Lower leg skin (tissue), 4 donors: ENCODE data around the gene EIF3CL. TPM values are rescaled to one million over a fixed set of nuclear protein-coding genes. Genes with fewer than 3 reads are reported as not detected.
"Not testable (repeated sequence)": the region's sequence is repeated elsewhere in the genome, so short reads cannot be mapped to it uniquely, and the experiment has no call there.

Experiments
- DNase-seq, 2 donors: peaks; one replicate each; pipeline ENCODE4 v3.0.0-alpha.2; 2019; ENCODE audit warnings: low spot score in 2 of 2
- H3K4me3 ChIP-seq: fragments of 200-600 bp; sonication (generic); 2 replicates; pipeline ENCODE4 v1.5.1; 2017; ENCODE audit warnings: mild to moderate bottlenecking, low read depth; ENCODE audit not compliant: poor library complexity, severe bottlenecking
- WGBS, 2 donors: methylation state at CpG; one replicate each; pipeline ENCODE4 v1.1.5; 2018; 5-methylcytosine and 5-hydroxymethylcytosine counted together
- intact Hi-C: fragments of 100-400 bp; cut with DNase I; formaldehyde crosslinking; loops from one replicate; pipeline ENCODE4 v1.15.0; 2023; ENCODE audit warnings: low total_unique reads
- total RNA-seq, 4 donors: library from RNA; depleted of rRNA; stranded (reverse); fragments of >200 nt; gene quantifications; one replicate each; pipeline ENCODE4 v1.1.0, GENCODE V29; 2016

Gene EIF3CL
- total RNA-seq, 4 donors from 2014 or later, result 141 to 285 (median 156) TPM

DNA sequence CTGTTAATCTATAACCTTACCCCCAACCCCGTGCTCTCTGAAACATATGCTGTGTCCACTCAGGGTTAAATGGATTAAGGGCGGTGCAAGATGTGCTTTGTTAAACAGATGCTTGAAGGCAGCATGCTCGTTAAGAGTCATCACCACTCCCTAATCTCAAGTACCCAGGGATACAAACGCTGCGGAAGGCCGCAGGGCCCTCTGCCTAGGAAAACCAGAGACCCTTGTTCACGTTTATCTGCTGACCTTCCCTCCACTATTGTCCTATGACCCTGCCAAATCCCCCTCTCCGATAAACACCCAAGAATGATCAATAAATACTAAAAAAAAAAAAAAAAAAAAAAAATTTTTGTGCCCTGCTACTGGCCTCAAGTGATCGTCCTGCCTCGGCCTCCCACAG lies 25.8 kb downstream of the EIF3CL start:
- WGBS, 2 donors, result 83 to 92% methylated on average over 7 to 9 of the region's 10 CpGs
- H3K4me3 ChIP-seq, intact Hi-C loops, DNase-seq: not testable (repeated sequence)

DNA sequence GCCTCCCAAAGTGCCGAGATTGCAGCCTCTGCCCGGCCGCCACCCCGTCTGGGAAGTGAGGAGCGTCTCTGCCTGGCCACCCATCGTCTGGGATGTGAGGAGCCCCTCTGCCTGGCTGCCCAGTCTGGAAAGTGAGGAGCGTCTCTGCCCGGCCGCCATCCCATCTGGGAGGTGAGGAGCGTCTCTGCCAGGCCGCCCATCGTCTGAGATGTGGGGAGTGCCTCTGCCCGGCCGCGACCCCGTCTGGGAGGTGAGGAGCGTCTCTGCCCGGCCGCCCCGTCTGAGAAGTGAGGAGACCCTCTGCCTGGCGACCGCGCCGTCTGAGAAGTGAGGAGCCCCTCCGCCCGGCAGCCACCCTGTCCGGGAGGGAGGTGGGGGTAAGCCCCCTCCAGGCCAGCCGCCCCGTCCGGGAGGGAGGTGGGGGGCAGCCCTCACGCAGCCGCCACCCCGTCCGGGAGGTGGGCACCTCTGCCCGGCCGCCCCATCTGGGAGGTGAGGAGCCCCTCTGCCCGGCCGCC lies 26.5 kb downstream of the EIF3CL start:
- whole genome bisulfite sequencing, 2 donors, result 91 to 93% methylated on average over 9 to 21 of the region's 38 CpGs
- intact Hi-C loops, DNase-seq, H3K4me3 ChIP-seq: not testable (repeated sequence)

DNA sequence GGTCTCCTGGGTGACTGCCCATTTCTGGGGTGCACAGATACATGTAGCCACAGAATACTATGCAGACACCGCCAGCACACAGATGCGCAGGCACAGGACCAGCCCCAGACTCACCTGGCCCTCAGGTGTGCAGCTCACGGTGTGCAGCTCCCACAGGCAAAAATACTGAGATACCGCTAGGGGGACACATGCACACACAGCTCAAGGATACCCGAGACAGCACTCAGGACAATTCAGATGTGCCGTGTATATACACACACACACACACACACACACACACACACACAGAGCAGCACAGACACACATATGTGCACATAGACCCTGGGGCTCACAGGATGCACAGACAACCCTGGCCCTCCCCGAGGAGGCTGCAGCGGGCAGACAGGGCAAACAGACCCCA lies 28.5 kb downstream of the EIF3CL start:
- H3K4me3 ChIP-seq, DNase-seq, intact Hi-C loops: not testable (repeated sequence)
- WGBS, 2 donors, result no CpG with 5 or more reads among the region's 8 CpGs

DNA sequence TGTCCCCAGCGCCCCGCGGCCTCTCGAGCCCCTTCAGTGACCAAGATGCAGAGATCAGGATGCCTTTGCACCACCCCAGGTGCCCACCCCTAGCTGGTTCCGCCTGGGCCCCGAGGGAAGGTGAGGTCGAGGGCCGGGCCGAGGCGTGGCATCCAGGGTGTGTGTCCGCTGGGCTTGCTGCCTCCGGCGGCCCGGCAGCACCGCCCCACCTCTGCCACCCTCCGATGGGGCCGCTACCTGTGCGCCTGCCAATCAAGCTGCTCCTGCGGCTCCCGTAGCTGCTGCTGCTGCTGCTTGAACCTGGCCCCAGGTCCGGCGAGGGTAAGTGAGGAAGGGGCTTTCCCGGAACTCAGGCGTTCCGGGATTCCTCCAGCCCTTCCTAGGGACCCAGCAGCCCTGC lies 29.4 kb downstream of the EIF3CL start:
- intact Hi-C loops, DNase-seq: not testable (repeated sequence)
- WGBS, 2 donors, result 0% methylated on average over 2 to 9 of the region's 25 CpGs

DNA sequence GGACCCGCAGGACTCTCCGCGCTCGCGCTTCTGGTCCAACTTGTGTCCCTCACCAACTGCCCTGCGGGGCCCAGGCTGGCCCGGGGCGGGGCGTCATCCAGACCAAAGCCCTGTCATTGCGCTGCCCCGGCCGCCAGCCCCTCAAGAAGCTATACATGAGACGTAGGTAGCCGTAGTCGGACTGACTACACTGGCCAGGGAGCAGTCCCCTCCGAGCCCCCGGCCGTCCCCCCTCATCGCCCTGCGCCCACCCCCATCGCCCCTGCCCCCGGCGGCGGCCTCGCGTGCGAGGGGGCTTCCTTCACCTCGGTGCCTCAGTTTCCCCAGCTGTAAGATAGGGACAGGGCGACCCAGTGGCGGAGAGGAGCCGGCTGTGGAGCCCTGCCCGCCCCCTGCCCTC lies 35.7 kb downstream of the EIF3CL start:
- intact Hi-C loops, H3K4me3 ChIP-seq: not testable (repeated sequence)
- 19% methylated on average over 22 of the region's 32 CpGs; no CpG with 5 or more reads in 1 of the 2 donors for WGBS, 2 donors
- peak in 1 of 2 donors; percentile 69 for DNase-seq

More for the DNA sequence above, 29.4 kb downstream of the EIF3CL start:
- not testable (repeated sequence) for H3K4me3 ChIP-seq

DNA sequence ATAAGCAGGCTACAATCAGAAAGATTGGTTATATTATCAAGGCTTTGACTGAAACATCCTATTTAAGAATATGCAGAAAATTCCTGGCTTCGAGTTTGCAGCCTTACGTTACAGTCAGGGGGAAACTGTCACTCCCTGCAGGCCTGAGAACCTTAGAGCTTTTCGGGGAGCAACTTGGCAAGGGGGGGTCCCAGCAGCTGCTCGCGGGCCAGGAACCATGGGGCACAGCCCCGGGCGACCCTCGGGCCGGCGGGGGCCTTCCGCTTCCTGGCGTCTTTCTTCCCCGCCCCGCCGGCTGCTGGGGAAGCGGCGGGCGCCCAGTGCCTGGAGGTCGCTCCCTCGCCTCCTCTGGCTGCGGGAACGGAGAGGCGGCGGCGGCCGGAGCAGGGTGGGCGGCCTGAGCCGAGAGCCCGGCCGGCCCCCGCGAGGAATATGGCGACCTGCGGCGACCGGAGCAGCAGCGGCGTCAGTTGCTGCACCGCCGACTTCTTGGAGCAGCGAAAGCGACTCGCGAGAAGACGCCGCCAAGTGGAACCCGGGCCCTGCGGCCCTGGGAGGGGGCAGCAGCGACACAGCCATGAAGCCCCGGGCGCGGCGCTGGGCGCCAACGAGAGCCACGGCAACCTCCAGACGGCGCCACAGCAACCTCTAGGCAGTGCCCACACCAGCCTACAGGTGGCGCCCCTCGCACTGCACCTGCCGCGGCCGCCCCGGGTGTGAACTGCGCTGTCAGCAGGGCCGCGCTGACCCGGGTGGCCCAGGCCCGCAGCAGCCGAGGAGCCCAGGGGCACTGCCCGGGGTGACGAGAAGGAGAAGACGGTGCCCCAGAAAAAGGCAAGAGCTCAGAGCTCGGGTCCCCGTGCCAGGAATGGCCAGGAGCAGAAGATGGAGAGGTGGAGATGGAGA lies 39.1 kb downstream of the EIF3CL start:
- H3K4me3 ChIP-seq, intact Hi-C loops, DNase-seq: not testable (repeated sequence)
- WGBS, 2 donors, result 1% methylated on average over 13 of the region's 75 CpGs; no CpG with 5 or more reads in 1 of the 2 donors

DNA sequence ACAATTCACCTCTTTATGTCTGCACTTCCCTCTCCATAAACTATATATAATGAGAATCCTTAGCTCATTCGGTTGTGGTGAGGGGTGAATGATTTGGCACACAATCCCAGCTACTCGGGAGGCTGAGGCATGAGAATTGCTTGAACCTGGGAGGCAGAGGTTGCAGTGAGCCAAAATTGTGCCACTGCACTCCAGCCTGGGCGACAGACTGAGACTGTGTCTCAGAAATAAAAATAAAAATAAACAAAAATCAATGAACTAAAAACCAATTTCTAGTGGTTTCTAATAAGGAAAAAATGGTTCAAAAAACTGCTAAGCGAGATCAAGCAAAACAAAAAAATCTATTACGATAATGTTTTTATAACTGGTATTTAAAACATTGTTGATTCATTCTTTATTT lies 40.2 kb downstream of the EIF3CL start, which contains the start of gene NPIPB6:
Gene NPIPB6, minus strand, starts transcription at position 101 of the 400 bp plus-strand sequence. CDS start 686 bp downstream, outside the sequence.
- WGBS, 2 donors, result no CpG with 5 or more reads among the region's 5 CpGs
- H3K4me3 ChIP-seq, DNase-seq, intact Hi-C loops: not testable (repeated sequence)

DNA sequence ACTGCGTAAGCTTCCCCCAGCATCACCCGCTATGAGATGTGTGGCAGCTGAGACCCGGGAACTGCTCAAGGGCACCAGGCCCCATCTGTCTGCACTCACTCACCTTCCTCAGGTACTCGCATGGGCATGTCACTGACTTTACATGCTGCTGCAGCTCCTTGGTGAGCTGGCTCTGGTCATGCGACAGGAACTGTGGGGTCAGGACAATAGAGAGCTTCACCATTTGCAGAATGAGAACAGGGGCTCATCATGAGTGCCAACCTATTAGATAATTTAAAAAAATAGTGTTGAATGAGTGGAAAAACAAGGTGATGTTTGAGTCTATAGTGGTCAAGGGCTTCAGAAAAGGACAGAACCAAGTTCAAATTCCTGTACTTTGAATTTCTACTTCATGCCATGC lies 41.0 kb downstream of the EIF3CL start:
- 69% methylated on average over 1 of the region's 5 CpGs; no CpG with 5 or more reads in 1 of the 2 donors for WGBS, 2 donors
- intact Hi-C loops, DNase-seq, H3K4me3 ChIP-seq: not testable (repeated sequence)

DNA sequence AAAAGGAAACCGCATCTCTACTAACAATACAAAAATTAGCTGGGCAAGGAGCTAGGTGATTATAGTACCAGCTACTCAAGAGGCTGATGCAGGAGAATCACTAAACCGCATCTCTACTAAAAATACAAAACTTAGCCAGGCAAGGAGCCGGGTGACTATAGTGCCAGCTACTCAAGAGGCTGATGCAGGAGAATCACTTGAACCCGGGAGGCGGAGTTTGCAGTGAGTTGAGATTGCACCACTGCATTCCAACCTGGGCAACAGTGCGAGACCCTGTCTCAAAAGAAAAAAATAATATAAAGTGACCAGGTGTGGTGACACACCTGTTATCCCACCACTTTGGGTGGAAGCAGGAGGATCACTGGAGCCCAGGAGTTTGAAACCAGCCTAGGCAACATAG lies 65.4 kb downstream of the EIF3CL start:
- WGBS, 2 donors, result 89% methylated on average over 5 to 6 of the region's 6 CpGs
- intact Hi-C loops, H3K4me3 ChIP-seq: not testable (repeated sequence)
- peak in 1 of 2 donors; percentile 23 for DNase-seq

DNA sequence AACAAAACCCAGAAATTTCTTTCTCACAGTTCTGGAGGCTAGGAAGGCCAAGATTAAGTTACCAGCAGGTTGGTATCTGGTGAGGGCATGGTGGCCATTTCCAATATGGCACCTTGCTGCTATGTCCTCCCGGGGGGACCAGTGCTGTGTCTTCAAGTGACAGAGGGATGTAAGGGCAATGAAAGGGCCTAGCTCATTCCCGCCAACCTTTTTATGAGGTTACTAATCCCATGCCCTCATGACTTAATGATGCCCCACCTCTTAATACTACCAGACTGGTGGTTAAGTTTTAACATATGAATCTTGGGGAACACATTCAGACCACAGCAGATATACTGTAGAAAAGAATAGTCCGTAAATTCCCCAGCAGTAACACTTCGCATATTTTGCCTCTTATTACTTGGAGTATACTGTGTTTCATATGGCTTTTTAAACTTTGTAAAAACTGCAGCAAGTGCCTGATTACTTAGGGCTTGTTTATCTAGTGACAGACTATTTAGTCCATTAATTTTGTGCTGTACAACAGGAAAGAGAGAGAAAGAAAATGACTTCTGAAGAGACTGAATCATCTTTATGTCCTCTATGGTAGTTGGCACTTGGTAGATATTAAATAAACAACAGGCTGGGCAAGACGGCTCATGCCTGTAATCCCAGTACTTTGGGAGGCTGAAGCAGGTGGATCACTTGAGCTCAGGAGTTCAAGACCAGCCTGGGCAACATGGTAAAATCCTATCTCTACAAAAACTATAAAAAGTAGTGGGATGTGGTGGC lies 66.5 kb downstream of the EIF3CL start:
- H3K4me3 ChIP-seq, DNase-seq, intact Hi-C loops: not testable (repeated sequence)
- 75 to 77% methylated on average over 5 of the region's 5 CpGs for WGBS, 2 donors

DNA sequence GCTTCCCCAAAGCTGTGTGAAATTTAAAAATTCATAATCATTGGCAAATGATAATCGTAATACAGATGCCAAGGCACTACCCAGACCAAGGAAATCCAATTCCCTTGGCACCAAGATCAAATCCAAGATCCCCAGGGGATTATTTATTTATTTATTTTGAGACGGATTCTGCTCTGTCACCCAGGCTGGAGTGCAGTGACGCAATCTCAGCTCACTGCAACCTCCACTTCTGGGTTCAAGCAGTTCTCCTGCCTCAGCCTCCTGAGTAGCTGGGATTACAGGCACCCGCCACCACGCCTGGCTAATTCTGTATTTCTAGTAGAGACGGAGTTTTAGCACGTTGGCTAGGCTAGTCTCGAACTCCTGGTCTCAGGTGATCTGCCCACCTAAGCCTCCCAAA lies 68.0 kb downstream of the EIF3CL start:
- intact Hi-C loops, result not testable (repeated sequence)

DNA sequence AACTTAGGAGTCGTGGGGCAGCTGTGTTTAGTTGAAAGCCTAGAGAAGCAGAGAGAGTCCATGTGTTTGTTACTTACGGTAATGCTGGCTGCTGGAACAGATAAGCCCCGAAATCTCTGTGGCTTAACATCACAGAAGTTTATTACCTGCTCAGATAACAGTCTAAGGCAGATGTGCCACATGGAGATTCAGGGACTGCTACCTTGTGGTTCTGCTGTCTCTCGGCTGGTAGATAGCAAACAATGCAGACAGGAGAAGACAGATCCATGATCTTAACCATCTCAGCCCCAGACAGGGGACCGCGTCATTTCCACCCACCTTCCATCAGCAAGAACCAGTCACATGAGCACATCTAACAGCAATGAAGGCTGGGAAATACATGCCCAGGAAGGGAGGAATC lies 71.0 kb downstream of the EIF3CL start:
- intact Hi-C loops, result not testable (repeated sequence)
- 43 to 63% methylated on average over 6 of the region's 6 CpGs for WGBS, 2 donors

More for the DNA sequence above, 68.0 kb downstream of the EIF3CL start:
- not testable (repeated sequence) for H3K4me3 ChIP-seq
- WGBS, 2 donors, result 78 to 85% methylated on average over 8 of the region's 8 CpGs
- DNase-seq, result peak in 1 of 2 donors; percentile 7

DNA sequence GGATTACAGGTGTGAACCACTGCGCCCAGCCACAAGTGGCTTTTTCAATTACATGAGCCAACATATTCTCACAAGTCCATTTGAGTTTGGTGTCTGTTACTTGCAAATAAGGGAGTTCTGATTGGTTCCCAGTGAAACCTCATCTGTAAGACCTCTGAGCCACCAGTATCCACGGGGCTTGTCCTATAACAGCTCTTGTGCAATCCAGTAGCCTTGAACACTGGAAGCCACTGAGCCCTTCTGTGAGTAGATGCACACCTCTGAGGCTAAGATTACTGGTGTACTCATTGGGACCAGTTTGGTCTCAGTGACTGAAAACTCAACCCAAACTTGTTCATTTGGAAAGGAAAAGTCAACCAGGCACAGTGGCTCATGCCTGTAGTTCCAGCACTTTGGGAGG lies 72.7 kb downstream of the EIF3CL start:
- DNase-seq, H3K4me3 ChIP-seq, intact Hi-C loops: not testable (repeated sequence)
- 64 to 66% methylated on average over 2 of the region's 2 CpGs for WGBS, 2 donors

More for the DNA sequence above, 71.0 kb downstream of the EIF3CL start:
- not testable (repeated sequence) for DNase-seq, H3K4me3 ChIP-seq

DNA sequence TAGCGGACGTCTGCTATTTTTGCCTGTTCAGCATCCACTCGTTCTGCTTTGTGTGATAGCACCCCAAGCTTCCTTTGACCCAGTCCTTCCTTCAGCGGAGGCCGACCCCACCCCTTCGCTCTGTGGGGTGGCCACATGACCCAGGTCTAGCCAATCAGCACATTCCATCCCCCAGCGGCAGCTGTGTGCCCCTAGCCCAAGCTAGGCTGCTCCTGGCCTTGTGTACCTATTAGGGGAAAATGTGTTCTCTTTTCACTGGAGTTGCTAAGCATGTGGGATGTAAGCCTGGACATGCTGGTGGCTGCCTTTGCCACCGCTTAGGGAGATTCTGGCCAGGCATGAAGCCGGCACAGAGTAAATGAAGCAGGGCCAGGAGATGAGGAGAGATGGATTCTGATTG lies 73.4 kb downstream of the EIF3CL start:
- intact Hi-C loops, H3K4me3 ChIP-seq: not testable (repeated sequence)
- DNase-seq, result peak in 1 of 2 donors; percentile 21
- 16 to 25% methylated on average over 6 to 9 of the region's 9 CpGs for WGBS, 2 donors
